Vagina (tissue), 2 donors: ENCODE data around the gene ACVRL1.

Experiments
- POLR2A ChIP-seq, 2 donors: fragments of 450-650 bp; IDR thresholded peaks; one replicate each; pipeline ENCODE4 v1.6.1; 2017; ENCODE audit warnings: antibody characterized with exemption in 2 of 2, mild to moderate bottlenecking in 2 of 2, moderate library complexity in 2 of 2
- TF ChIP-seq, protein P1 (sequence below), 3 experiments: fragments of 450-650 bp in 2 of 3; fragments of 200-600 bp in 1 of 3; sonication (generic) in 1 of 3; IDR thresholded peaks; one replicate each; pipeline ENCODE4 v1.5.1; 2017 to 2019; ENCODE audit warnings: antibody characterized with exemption in 3 of 3, mild to moderate bottlenecking in 2 of 3, moderate library complexity in 2 of 3

GRCh38 chr12:51971679-51972421 is 64.5 kb downstream of the ACVRL1 start:
- no peak for TF ChIP-seq POLR2A (IDR thresholded peaks at IDR 0.05)
- TF ChIP-seq, protein P1, sequence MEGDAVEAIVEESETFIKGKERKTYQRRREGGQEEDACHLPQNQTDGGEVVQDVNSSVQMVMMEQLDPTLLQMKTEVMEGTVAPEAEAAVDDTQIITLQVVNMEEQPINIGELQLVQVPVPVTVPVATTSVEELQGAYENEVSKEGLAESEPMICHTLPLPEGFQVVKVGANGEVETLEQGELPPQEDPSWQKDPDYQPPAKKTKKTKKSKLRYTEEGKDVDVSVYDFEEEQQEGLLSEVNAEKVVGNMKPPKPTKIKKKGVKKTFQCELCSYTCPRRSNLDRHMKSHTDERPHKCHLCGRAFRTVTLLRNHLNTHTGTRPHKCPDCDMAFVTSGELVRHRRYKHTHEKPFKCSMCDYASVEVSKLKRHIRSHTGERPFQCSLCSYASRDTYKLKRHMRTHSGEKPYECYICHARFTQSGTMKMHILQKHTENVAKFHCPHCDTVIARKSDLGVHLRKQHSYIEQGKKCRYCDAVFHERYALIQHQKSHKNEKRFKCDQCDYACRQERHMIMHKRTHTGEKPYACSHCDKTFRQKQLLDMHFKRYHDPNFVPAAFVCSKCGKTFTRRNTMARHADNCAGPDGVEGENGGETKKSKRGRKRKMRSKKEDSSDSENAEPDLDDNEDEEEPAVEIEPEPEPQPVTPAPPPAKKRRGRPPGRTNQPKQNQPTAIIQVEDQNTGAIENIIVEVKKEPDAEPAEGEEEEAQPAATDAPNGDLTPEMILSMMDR (IDR thresholded peaks at IDR 0.05) = no peak
